Colonic mucosa (tissue), 4 donors: ENCODE measurements around the gene HLCS. TPM values are rescaled to one million over a fixed set of nuclear protein-coding genes. Genes with fewer than 3 reads are reported as not detected.

Experiments
- DNase-seq: peaks from one replicate; pipeline ENCODE4 v3.0.0-alpha.2; 2020
- H3K27ac ChIP-seq: fragments of 200-600 bp; one replicate; pipeline ENCODE4 v1.8.0; 2021
- H3K27me3 ChIP-seq: fragments of 200-600 bp; one replicate; pipeline ENCODE4 v1.8.0; 2021
- H3K36me3 ChIP-seq: fragments of 200-600 bp; one replicate; pipeline ENCODE4 v1.8.0; 2021
- H3K4me1 ChIP-seq: fragments of 200-600 bp; one replicate; pipeline ENCODE4 v1.8.0; 2021; ENCODE audit warnings: mild to moderate bottlenecking
- H3K4me3 ChIP-seq: fragments of 200-600 bp; one replicate; pipeline ENCODE4 v1.8.0; 2021
- H3K9ac ChIP-seq, 2 donors: one replicate each; pipeline ENCODE4 v1.7.0; 2013; ENCODE audit warnings: control low read depth in 2 of 2, low read depth in 2 of 2, low read length in 2 of 2
- H3K9me3 ChIP-seq: fragments of 200-600 bp; one replicate; pipeline ENCODE4 v1.8.0; 2021
- CTCF ChIP-seq: fragments of 200-600 bp; IDR thresholded peaks from one replicate; pipeline ENCODE4 v1.8.0; 2022; ENCODE audit warnings: antibody characterized with exemption, mild to moderate bottlenecking
- intact Hi-C: fragments of 100-400 bp; cut with DNase I; formaldehyde crosslinking; loops from one replicate; pipeline ENCODE4 v1.14.1; 2022
- total RNA-seq, 2 donors: library from RNA; stranded (reverse); fragmentation: NEBNext Ultra II Directional in 1 of 2; extraction: Animal tissue kit (Norgen Biotek cat#: 25700) in 1 of 2; gene quantifications; one replicate each; pipeline ENCODE4 v1.2.1, GENCODE V29; 2021
- donor health status: healthy.
- donor health status: DM: no; HTN: no; CAD: no.
- donor health status: DM: no; HTN: no; CAD: no.

HLCS gene
- total RNA-seq, 2 donors from 2014 or later, result 10.8 to 11.4 TPM

- no peaks in the 10 kb centered on the region for H3K9me3 ChIP-seq
- H3K4me1 ChIP-seq, result no peaks in the 10 kb centered on the region
- H3K9ac ChIP-seq, result no peak overlapping the region
- no peak for TF ChIP-seq CTCF
- H3K4me3 ChIP-seq, result no peak overlapping the region
- intact Hi-C loops, result no loop called here
- H3K27ac ChIP-seq, result no peak overlapping the region
- H3K36me3 ChIP-seq, result no peaks in the 10 kb centered on the region
- DNase-seq, result no peak
- no peaks in the 10 kb centered on the region for H3K27me3 ChIP-seq
Observed at GRCh38 chr21:36934864-36935420, 31.5 kb downstream of the HLCS start.

GRCh38 chr21:36932161-36932816, 34.2 kb downstream of the HLCS start:
- no peak for DNase-seq
- no peaks in the 10 kb centered on the region for H3K9me3 ChIP-seq
- intact Hi-C loops, result no loop called here

GRCh38 chr21:36929622-36930021, 36.8 kb downstream of the HLCS start:
- Histone ChIP-seq H3K27me3 (no peaks in the 10 kb centered on the region), H3K9ac (no peak overlapping the region), H3K4me3 (no peak overlapping the region), H3K4me1 (no peaks in the 10 kb centered on the region), H3K9me3 (no peaks in the 10 kb centered on the region), H3K36me3 (no peaks in the 10 kb centered on the region), H3K27ac (no peak overlapping the region)
- TF ChIP-seq CTCF, result no peak
- intact Hi-C loops, result loop anchor here (5.0 to 10.0 kb wide), 3 partner anchors 185 to 505 kb away; no protein-coding TSS in a partner anchor
- no peak for DNase-seq

More at GRCh38 chr21:36932161-36932816, 34.2 kb downstream of the HLCS start:
- no peak for TF ChIP-seq CTCF
- H3K9ac ChIP-seq, result no peak overlapping the region
- no peak overlapping the region for H3K27ac ChIP-seq
- H3K36me3 ChIP-seq, result no peaks in the 10 kb centered on the region
- no peaks in the 10 kb centered on the region for H3K4me1 ChIP-seq
- no peaks in the 10 kb centered on the region for H3K27me3 ChIP-seq
- no peak overlapping the region for H3K4me3 ChIP-seq

- Histone ChIP-seq H3K9ac (no peak overlapping the region), H3K36me3 (no peaks in the 10 kb centered on the region), H3K4me3 (no peak overlapping the region), H3K4me1 (no peaks in the 10 kb centered on the region), H3K27ac (no peak overlapping the region), H3K9me3 (no peaks in the 10 kb centered on the region), H3K27me3 (no peaks in the 10 kb centered on the region)
- DNase-seq, result no peak
- TF ChIP-seq CTCF, result no peak
- intact Hi-C loops, result loop anchor here (5.0 to 10.0 kb wide), 3 partner anchors 184 to 504 kb away; no protein-coding TSS in a partner anchor
Observed at GRCh38 chr21:36928960-36929359, 37.5 kb downstream of the HLCS start.

GRCh38 chr21:36927719-36928117, 38.8 kb downstream of the HLCS start:
- H3K27me3 ChIP-seq, result no peaks in the 10 kb centered on the region
- H3K9me3 ChIP-seq, result no peaks in the 10 kb centered on the region
- no peaks in the 10 kb centered on the region for H3K36me3 ChIP-seq
- no peaks in the 10 kb centered on the region for H3K4me1 ChIP-seq
- no peak overlapping the region for H3K9ac ChIP-seq
- peak; percentile 85 for TF ChIP-seq CTCF
- intact Hi-C loops, result loop anchor here (5.0 to 10.0 kb wide), 3 partner anchors 183 to 503 kb away; no protein-coding TSS in a partner anchor
- no peak overlapping the region for H3K4me3 ChIP-seq
- H3K27ac ChIP-seq, result no peak overlapping the region
- peak; percentile 87 for DNase-seq
